ENCODE results near the gene PSMB11. TPM values are rescaled to one million over a fixed set of nuclear protein-coding genes. Genes with fewer than 3 reads are reported as not detected.
A peak's percentile ranks its signal among the peaks of the same experiment; 100 is the strongest.

Gene PSMB11
- polyA plus RNA-seq, 1 donor from 2014 or later = not detected

GRCh38 chr14:23023795-23024152 is 18.2 kb upstream of the PSMB11 start:
- Mint-ChIP-seq H3K4me3 (no peak overlapping the region), H3K27ac (no peak overlapping the region), H3K27me3 (no peaks in the 10 kb centered on the region), H3K9me3 (no peaks in the 10 kb centered on the region), H3K36me3 (peaks cover 9% of the 10 kb centered on the region), H3K4me1 (peaks cover 3 to 8% (median 6%) of the 10 kb centered on the region in 3 donors)

DNA sequence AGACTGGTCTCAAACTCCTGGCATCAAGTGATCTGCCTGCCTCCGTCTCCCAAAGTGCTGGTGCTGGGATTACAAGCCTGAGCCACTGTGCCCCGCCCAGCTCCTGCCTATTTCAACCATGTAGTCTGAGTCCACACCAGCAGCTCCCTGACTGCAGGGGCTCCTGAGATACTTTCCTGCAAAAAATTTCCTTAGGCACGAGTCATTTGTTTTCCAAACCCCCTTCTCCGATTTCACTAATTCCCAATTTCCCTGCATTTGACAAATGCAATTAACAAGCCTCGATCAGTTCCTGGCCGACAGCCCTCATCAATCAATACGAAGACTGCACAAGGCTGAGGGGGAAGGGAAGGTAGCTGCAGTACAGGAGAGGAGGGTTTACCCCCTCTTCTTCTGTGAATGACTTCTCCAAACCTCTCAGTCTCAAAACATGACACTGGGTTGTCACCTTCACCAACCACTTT is 17.4 kb upstream of the PSMB11 start:
- Mint-ChIP-seq H3K36me3 (peaks cover 12% of the 10 kb centered on the region), H3K4me3 (peak overlapping the region in 1 of 4 donors; percentile 39), H3K27ac (peak overlapping the region in 1 of 3 donors; percentile 90), H3K9me3 (no peaks in the 10 kb centered on the region), H3K4me1 (peaks cover 5 to 12% (median 12%) of the 10 kb centered on the region in 3 donors), H3K27me3 (no peaks in the 10 kb centered on the region)

DNA sequence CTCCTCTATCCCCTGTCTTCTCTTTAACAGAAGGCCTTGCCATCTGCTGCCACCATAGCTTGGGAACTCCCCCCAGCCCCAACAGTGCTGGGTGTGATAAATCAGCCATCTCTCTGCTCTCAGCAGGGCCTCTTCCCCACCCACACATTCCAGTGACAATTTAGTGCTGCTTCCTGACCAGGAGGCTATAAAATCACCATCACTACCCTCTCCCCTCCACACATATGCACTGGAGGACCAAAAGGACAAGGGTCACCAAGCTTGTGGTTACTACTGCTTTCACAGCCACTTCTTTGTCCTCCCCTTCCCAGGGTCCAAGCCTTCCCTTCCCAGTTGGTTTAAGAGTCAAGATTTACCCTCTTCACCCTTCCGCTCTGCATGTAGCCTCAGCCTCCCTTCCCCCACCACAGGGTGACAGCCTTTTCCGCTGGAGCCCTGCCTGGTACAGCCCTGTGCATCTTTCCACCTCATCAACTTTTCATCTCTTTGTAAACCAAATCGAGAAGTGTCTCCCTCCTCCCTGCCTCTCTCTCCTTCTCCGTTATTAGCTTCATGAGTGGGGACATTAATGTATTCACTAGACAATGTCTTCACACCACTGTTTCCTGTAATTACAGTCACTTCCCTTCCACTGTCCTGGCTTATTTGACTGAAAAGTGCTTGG is 16.7 kb upstream of the PSMB11 start:
- H3K4me3 Mint-ChIP-seq = no peak overlapping the region

GRCh38 chr14:23028799-23029198 is 13.2 kb upstream of the PSMB11 start:
- Mint-ChIP-seq H3K36me3 (peaks cover 21% of the 10 kb centered on the region), H3K4me3 (no peak overlapping the region), H3K27me3 (no peaks in the 10 kb centered on the region), H3K27ac (no peak overlapping the region), H3K9me3 (no peaks in the 10 kb centered on the region), H3K4me1 (peaks cover 16 to 20% (median 18%) of the 10 kb centered on the region in 3 donors)

More for the DNA sequence above, 16.7 kb upstream of the PSMB11 start:
- peaks cover 12% of the 10 kb centered on the region for H3K36me3 Mint-ChIP-seq
- no peaks in the 10 kb centered on the region for H3K27me3 Mint-ChIP-seq
- peak overlapping the region in 1 of 3 donors; percentile 90 for H3K27ac Mint-ChIP-seq
- H3K4me1 Mint-ChIP-seq = peaks cover 5 to 12% (median 12%) of the 10 kb centered on the region in 3 donors
- H3K9me3 Mint-ChIP-seq = no peaks in the 10 kb centered on the region

DNA sequence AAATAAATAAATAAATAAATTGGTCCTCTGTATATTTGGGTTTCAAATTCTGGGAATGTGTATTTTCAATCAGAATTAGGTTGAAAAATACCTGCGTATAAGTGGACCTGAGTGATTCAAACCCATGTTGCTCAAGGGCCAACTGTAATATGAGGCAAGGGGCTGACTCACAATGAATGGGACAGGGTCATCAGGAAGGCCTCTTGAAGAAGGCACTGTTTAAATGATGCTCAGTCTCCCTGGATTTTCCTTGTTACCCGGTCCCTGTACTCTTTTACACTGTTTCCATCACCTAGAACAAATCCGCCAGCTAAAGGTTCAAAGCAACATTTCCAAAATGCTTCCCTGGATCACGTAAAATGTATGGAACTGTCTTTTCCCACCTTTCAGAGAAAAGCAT is 11.1 kb upstream of the PSMB11 start:
- H3K4me1 Mint-ChIP-seq = peaks cover 20 to 30% (median 27%) of the 10 kb centered on the region in 3 donors
- no peak overlapping the region for H3K27ac Mint-ChIP-seq
- peak overlapping the region in 1 of 4 donors; percentile 64 for H3K4me3 Mint-ChIP-seq
- peaks cover 18% of the 10 kb centered on the region for H3K36me3 Mint-ChIP-seq
- H3K27me3 Mint-ChIP-seq = no peaks in the 10 kb centered on the region
- H3K9me3 Mint-ChIP-seq = no peaks in the 10 kb centered on the region

GRCh38 chr14:23033251-23033727 is 8.7 kb upstream of the PSMB11 start:
- no peaks in the 10 kb centered on the region for H3K9me3 Mint-ChIP-seq
- H3K27me3 Mint-ChIP-seq = no peaks in the 10 kb centered on the region
- peaks cover 20 to 29% (median 26%) of the 10 kb centered on the region in 3 donors for H3K4me1 Mint-ChIP-seq
- peak overlapping the region in 1 of 3 donors; percentile 75 for H3K27ac Mint-ChIP-seq
- peaks cover 17% of the 10 kb centered on the region for H3K36me3 Mint-ChIP-seq
- H3K4me3 Mint-ChIP-seq = peak overlapping the region; percentile 73 to 96 (median 86)

GRCh38 chr14:23033801-23034497 is 8.1 kb upstream of the PSMB11 start:
- Mint-ChIP-seq H3K36me3 (peaks cover 14% of the 10 kb centered on the region), H3K9me3 (no peaks in the 10 kb centered on the region), H3K4me1 (peaks cover 15 to 26% (median 24%) of the 10 kb centered on the region in 3 donors), H3K27me3 (no peaks in the 10 kb centered on the region), H3K27ac (peak overlapping the region; percentile 75 to 99 (median 98)), H3K4me3 (peak overlapping the region; percentile 84 to 97 (median 92))

DNA sequence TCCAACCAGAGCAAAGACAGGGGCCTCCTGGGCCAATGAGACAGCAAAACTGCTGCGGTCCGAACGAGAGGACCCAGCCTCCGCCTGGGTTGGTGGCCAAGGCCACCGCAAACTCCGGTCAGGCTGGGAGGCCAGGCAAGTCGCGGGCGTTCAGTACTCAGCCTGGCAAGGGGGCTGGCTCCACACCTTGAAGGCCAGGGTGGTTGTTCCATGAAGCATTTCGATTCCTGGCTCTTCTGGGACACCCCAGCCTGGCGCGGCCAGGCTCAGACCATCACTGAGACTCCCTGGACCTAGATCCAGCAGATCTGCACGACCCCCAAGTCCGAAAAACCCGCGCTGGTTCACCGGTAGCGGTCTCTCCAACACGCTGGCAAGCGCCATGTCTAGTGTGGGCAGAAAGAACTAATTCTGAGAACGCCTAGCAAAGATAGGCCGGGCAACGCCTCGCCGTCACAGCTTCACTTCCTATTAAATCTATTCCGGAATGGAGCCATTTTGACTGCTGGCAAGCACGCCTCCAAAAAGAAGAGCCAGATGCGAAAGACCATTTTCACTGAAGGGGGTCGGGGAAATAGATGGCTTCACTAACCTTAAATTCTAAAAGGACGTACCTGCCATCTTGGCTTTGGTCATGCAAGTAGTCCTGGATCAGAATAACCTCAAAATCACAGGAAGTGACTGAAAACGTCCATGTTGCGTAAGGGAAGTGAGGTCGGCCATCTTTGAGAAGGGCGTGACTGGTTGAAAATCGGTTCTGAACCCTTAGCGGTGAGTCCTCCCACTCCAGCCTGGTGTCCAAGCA is 7.3 kb upstream of the PSMB11 start, which contains the start of gene PSMB5:
Gene PSMB5, minus strand, starts transcription at position 403 of the 805 bp plus-strand sequence. Its CDS starts 19 bp downstream, at position 384.
- Mint-ChIP-seq H3K4me1 (peaks cover 14 to 20% (median 20%) of the 10 kb centered on the region in 3 donors), H3K36me3 (peaks cover 11% of the 10 kb centered on the region), H3K9me3 (no peaks in the 10 kb centered on the region), H3K27ac (peak within 1 kb of the TSS; percentile 75 to 99 (median 98)), H3K4me3 (peak within 1 kb of the TSS; percentile 84 to 97 (median 92)), H3K27me3 (no peaks in the 10 kb centered on the region)

- no peaks in the 10 kb centered on the region for H3K27me3 Mint-ChIP-seq
- peaks cover 11% of the 10 kb centered on the region for H3K36me3 Mint-ChIP-seq
- H3K9me3 Mint-ChIP-seq = no peaks in the 10 kb centered on the region
- H3K4me3 Mint-ChIP-seq = peak overlapping the region; percentile 84 to 97 (median 92)
- H3K4me1 Mint-ChIP-seq = peaks cover 14 to 20% (median 20%) of the 10 kb centered on the region in 3 donors
- peak overlapping the region; percentile 75 to 99 (median 98) for H3K27ac Mint-ChIP-seq
Observed at GRCh38 chr14:23035303-23036144, 6.5 kb upstream of the PSMB11 start.

DNA sequence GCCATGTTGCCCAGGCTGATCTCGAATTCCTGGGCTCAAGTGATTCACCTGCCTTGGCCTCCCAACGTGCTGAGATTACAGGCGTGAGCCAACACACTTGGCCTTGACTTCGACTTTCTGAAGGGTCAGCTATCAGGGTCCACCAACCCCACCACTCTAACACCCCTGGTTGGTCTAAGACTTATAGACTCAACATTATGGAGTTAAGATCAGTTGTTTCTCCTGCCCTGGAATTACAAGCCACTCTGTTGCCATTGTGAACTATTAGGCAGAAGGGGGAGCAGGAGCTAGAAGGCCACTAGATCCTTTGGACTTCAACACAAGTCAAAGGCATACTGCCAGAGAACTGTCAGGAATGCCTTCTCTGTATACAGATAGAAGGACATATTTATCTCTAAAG is 1.9 kb upstream of the PSMB11 start:
- Mint-ChIP-seq H3K36me3 (no peaks in the 10 kb centered on the region), H3K4me1 (peaks cover 3 to 4% (median 4%) of the 10 kb centered on the region in 3 donors), H3K27me3 (no peaks in the 10 kb centered on the region), H3K9me3 (no peaks in the 10 kb centered on the region), H3K4me3 (no peak overlapping the region), H3K27ac (no peak overlapping the region)

DNA sequence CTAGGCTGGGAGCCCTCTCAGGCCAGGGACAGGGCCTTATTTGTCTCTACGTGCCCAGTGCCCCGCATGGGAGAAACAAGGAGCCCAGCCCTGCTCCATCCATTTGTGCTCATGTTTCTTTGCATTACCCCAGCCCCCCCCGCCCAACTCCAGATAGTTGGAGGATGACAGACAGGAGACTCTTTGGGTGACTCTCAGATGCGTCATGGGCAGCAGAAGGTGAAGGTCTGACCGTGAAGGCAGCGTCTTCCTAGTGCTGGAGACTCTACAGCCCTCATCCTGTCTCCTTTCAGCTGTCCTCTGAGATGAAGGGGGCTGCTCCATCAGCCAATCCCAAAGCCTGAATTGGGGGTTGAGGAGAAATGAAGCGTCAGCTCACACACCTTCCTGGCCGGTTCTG is 283 bp upstream of the PSMB11 start:
- H3K4me1 Mint-ChIP-seq = no peaks in the 10 kb centered on the region

DNA sequence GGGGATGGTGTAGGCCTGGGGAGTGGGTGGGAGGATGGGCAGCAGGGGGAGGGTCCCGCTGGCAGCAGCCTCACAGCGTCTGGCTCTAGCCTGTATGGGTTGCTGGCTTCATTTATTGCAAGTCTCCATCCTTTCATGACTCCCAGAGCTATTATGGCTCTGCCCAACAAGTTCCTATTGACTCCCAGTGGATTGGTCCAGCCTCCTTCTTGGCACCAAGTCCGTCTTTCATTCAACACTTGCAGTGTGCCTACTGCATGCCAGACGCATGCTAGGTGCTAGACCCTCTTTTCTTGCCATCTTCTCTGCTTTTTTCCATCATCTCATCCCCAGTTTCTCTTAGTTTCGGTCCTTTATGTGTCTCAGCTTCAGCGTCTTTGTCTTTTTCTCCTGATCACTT is 1.1 kb downstream of the PSMB11 start:
- Mint-ChIP-seq H3K4me1 (no peaks in the 10 kb centered on the region), H3K4me3 (no peak overlapping the region), H3K27me3 (peaks cover 2% of the 10 kb centered on the region), H3K9me3 (no peaks in the 10 kb centered on the region), H3K27ac (no peak overlapping the region), H3K36me3 (peaks cover 1% of the 10 kb centered on the region)

More for the DNA sequence above, 283 bp upstream of the PSMB11 start:
- Mint-ChIP-seq H3K27me3 (no peaks in the 10 kb centered on the region), H3K27ac (no peak overlapping the region), H3K36me3 (no peaks in the 10 kb centered on the region), H3K9me3 (no peaks in the 10 kb centered on the region), H3K4me3 (no peak overlapping the region)

- H3K4me3 Mint-ChIP-seq = peak overlapping the region in 1 of 4 donors; percentile 17
- H3K4me1 Mint-ChIP-seq = no peaks in the 10 kb centered on the region
- peaks cover 1% of the 10 kb centered on the region for H3K36me3 Mint-ChIP-seq
- no peaks in the 10 kb centered on the region for H3K9me3 Mint-ChIP-seq
- peaks cover 2% of the 10 kb centered on the region for H3K27me3 Mint-ChIP-seq
- H3K27ac Mint-ChIP-seq = no peak overlapping the region
Observed at GRCh38 chr14:23043754-23044153, 1.7 kb downstream of the PSMB11 start.

- Mint-ChIP-seq H3K4me1 (no peaks in the 10 kb centered on the region), H3K4me3 (no peak overlapping the region), H3K9me3 (no peaks in the 10 kb centered on the region), H3K36me3 (peaks cover 1% of the 10 kb centered on the region), H3K27me3 (peaks cover 2% of the 10 kb centered on the region), H3K27ac (no peak overlapping the region)
Observed at GRCh38 chr14:23044840-23045239, 2.8 kb downstream of the PSMB11 start.
